ENCODE data around the gene E2F2. TPM values are rescaled to one million over a fixed set of nuclear protein-coding genes. Genes with fewer than 3 reads are reported as not detected.

Gene E2F2
- total RNA-seq, 1 experiment from 2014 or later, result 5.1 TPM

DNA sequence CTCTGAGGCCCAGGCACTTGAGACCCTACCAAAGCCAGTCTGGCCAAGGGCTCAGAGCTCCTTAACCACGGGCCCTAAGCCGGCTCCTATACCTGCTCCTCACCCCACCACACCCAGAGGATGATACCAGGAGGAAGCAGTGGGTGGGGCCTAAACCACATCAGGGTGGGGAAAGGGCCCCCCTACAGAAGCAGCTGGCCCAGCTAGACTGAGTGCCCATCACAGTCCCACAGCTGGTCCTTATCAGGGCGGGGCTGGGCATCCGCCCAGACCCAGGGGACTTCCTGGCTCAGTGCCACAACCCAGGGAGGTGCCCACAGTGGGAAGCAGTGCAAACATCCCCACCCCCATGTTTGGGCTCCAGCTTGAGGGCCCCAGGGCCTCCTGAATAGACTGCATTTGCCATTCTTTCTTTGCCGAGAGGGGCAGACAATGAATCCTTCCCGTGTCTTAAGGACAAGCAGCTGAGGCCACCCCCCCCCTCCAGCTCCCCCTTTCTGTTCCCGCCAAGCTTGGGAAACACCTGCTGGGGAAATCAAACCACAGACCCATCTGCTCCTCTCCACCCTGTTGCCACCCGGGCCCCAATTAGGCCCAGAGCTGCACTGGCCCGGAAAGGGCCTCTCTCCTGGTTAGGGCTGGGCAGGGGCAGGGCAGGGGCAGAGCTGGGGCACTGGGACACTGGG lies 6.2 kb downstream of the E2F2 start:
- H3K56ac ChIP-seq (ENCODE audit: insufficient read length, low read depth, low read length), result no peak overlapping the region
- DNase-seq, result no peak
- no peak overlapping the region for H4K8ac ChIP-seq (replicated peaks; ENCODE audit: insufficient read length, low read depth, low read length)
- no peak overlapping the region for H2BK5ac ChIP-seq (ENCODE audit: insufficient read length, low read length)
- H3K9me3 ChIP-seq (ENCODE audit: control insufficient read depth, low read depth, low read length), result no peaks in the 10 kb centered on the region
- no peak overlapping the region for H3K4me2 ChIP-seq (ENCODE audit: insufficient read depth, insufficient read length, low read length)
- H2BK120ac ChIP-seq (ENCODE audit: low read depth, low read length, poor library complexity, severe bottlenecking), result no peak overlapping the region
- no peak overlapping the region for H3K27ac ChIP-seq (ENCODE audit: insufficient read length, low read depth, low read length)
- H3K23me2 ChIP-seq (ENCODE audit: insufficient read length, low read depth, low read length, poor library complexity, severe bottlenecking), result no peaks in the 10 kb centered on the region
- no peak overlapping the region for H3K23ac ChIP-seq (ENCODE audit: insufficient read length, low read depth, low read length)
- H3K79me1 ChIP-seq (ENCODE audit: insufficient read depth, low read depth, low read length, poor library complexity, severe bottlenecking), result no peaks in the 10 kb centered on the region
- TF ChIP-seq, protein P1, sequence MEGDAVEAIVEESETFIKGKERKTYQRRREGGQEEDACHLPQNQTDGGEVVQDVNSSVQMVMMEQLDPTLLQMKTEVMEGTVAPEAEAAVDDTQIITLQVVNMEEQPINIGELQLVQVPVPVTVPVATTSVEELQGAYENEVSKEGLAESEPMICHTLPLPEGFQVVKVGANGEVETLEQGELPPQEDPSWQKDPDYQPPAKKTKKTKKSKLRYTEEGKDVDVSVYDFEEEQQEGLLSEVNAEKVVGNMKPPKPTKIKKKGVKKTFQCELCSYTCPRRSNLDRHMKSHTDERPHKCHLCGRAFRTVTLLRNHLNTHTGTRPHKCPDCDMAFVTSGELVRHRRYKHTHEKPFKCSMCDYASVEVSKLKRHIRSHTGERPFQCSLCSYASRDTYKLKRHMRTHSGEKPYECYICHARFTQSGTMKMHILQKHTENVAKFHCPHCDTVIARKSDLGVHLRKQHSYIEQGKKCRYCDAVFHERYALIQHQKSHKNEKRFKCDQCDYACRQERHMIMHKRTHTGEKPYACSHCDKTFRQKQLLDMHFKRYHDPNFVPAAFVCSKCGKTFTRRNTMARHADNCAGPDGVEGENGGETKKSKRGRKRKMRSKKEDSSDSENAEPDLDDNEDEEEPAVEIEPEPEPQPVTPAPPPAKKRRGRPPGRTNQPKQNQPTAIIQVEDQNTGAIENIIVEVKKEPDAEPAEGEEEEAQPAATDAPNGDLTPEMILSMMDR (conservative IDR thresholded peaks at IDR 0.05), result no peak
- Mint-ChIP-seq H3K4me1 (peaks cover 17 to 30% of the 10 kb centered on the region in 2 experiments), H3K27me3 (ENCODE audit: low read depth) (peaks cover 16% of the 10 kb centered on the region), H3K9me3 (no peaks in the 10 kb centered on the region), H3K36me3 (ENCODE audit: insufficient read depth in 1 of 3, low read depth in 3 of 3) (peaks cover 7 to 12% (median 9%) of the 10 kb centered on the region in 3 experiments; a peak in 5 of 7 replicates), H3K27ac (no peak overlapping the region), H3K4me3 (no peak overlapping the region)
- no peaks in the 10 kb centered on the region for H3K79me2 ChIP-seq (ENCODE audit: insufficient read depth, low read length)
- peaks cover 3% of the 10 kb centered on the region for H4K20me1 ChIP-seq (ENCODE audit: control insufficient read depth, insufficient read depth, insufficient read length)
- peaks cover under 1% of the 10 kb centered on the region; the same call in 1 of the 2 replicates for H3K27me3 ChIP-seq (ENCODE audit: insufficient read depth, low read length)
- H3K4ac ChIP-seq (ENCODE audit: low read depth, low read length), result no peak overlapping the region
- H3K14ac ChIP-seq (ENCODE audit: insufficient read depth, low read length), result no peak overlapping the region
- H2BK15ac ChIP-seq (ENCODE audit: low read depth, low read length), result no peak overlapping the region
- no peak overlapping the region for H3T11ph ChIP-seq (ENCODE audit: low read length)
- H3K18ac ChIP-seq (ENCODE audit: insufficient read length, low read depth, low read length), result no peak overlapping the region
- no CpG with 5 or more reads among the region's 9 CpGs for WGBS (ENCODE audit: extremely low coverage, insufficient read length, low lambda C conversion rate)
- H2BK12ac ChIP-seq (ENCODE audit: insufficient read length, low read depth, low read length), result no peak overlapping the region
- H4K5ac ChIP-seq (ENCODE audit: insufficient read length, low read depth, low read length), result no peak overlapping the region
- no peaks in the 10 kb centered on the region for H3K4me1 ChIP-seq (ENCODE audit: insufficient read depth, low read length)
- no peak overlapping the region for H3K9ac ChIP-seq (ENCODE audit: extremely low read depth, insufficient read length, low read length)
- no peak overlapping the region for H2AFZ ChIP-seq (ENCODE audit: low read length)
- H2AK5ac ChIP-seq (ENCODE audit: insufficient read length, low read length), result no peak overlapping the region
- no peak overlapping the region for H4K91ac ChIP-seq (ENCODE audit: insufficient read length, low read depth, low read length)
- H2BK20ac ChIP-seq (ENCODE audit: low read depth, low read length, poor library complexity, severe bottlenecking), result no peak overlapping the region
